Left ventricle myocardium inferior (tissue), 1 donor: ENCODE results near the gene DAB2IP. TPM values are rescaled to one million over a fixed set of nuclear protein-coding genes. Genes with fewer than 3 reads are reported as not detected.
A peak's percentile ranks its signal among the peaks of the same experiment; 100 is the strongest.

Source experiments
- DNase-seq: peaks from one replicate; pipeline ENCODE4 v3.0.0-alpha.2; 2020
- H3K27ac ChIP-seq: fragments of 200-600 bp; replicated peaks from 2 replicates; pipeline ENCODE4 v1.8.0; 2021
- H3K27me3 ChIP-seq: fragments of 200-600 bp; 2 replicates; pipeline ENCODE4 v1.8.0; 2021; ENCODE audit warnings: low read depth
- H3K36me3 ChIP-seq: fragments of 200-600 bp; 2 replicates; pipeline ENCODE4 v1.8.0; 2021
- H3K4me1 ChIP-seq: fragments of 200-600 bp; 2 replicates; pipeline ENCODE4 v1.8.0; 2021
- H3K4me3 ChIP-seq: fragments of 200-600 bp; 2 replicates; pipeline ENCODE4 v1.8.0; 2021; ENCODE audit warnings: mild to moderate bottlenecking, moderate library complexity
- H3K9me3 ChIP-seq: fragments of 200-600 bp; replicated peaks from 2 replicates; pipeline ENCODE4 v1.8.0; 2021
- CTCF ChIP-seq: fragments of 200-600 bp; IDR thresholded peaks from 2 replicates; pipeline ENCODE4 v1.8.0; 2021; ENCODE audit warnings: antibody characterized with exemption, mild to moderate bottlenecking, borderline replicate concordance
- intact Hi-C: fragments of 100-400 bp; cut with micrococcal nuclease; formaldehyde crosslinking; loops from one replicate; pipeline ENCODE4 v1.11.0; 2022
- total RNA-seq: library from RNA; stranded (reverse); fragmentation: NEBNext Ultra II Directional; extraction: Animal tissue kit (Norgen Biotek cat#: 25700); gene quantifications from one replicate; pipeline ENCODE4 v1.2.1, GENCODE V29; 2021
- donor health status: DM: no; HTN: yes; CAD: no; lungs with severe emphysema.

Gene DAB2IP
- total RNA-seq, 1 donor from 2014 or later, result 50.7 TPM

GRCh38 chr9:121772600-121773285 is 121.3 kb downstream of the DAB2IP start:
- intact Hi-C loops, result no loop called here
- TF ChIP-seq CTCF, result no peak
- H3K36me3 ChIP-seq, result peaks cover 98% of the 10 kb centered on the region
- peaks cover 72% of the 10 kb centered on the region for H3K4me1 ChIP-seq
- H3K4me3 ChIP-seq, result no peak overlapping the region
- DNase-seq, result peak; percentile 77
- H3K9me3 ChIP-seq, result no peaks in the 10 kb centered on the region
- no peaks in the 10 kb centered on the region for H3K27me3 ChIP-seq
- peak overlapping the region; percentile 77 for H3K27ac ChIP-seq

- peak; percentile 7 for DNase-seq
- TF ChIP-seq CTCF, result no peak
- H3K9me3 ChIP-seq, result peaks cover 6% of the 10 kb centered on the region
- H3K27me3 ChIP-seq, result no peaks in the 10 kb centered on the region
- intact Hi-C loops, result no loop called here
- H3K4me1 ChIP-seq, result peaks cover 72% of the 10 kb centered on the region
- H3K4me3 ChIP-seq, result no peak overlapping the region
- H3K27ac ChIP-seq, result peak overlapping the region; percentile 77
- peaks cover 98% of the 10 kb centered on the region for H3K36me3 ChIP-seq
These were observed 122.0 kb downstream of the DAB2IP start for GRCh38 chr9:121773286-121773953.

- peak; percentile 11 for DNase-seq
- peak overlapping the region; percentile 8 for H3K27ac ChIP-seq
- intact Hi-C loops, result no loop called here
- peaks cover 6% of the 10 kb centered on the region for H3K9me3 ChIP-seq
- H3K4me3 ChIP-seq, result no peak overlapping the region
- no peak for TF ChIP-seq CTCF
- peaks cover 80% of the 10 kb centered on the region for H3K4me1 ChIP-seq
- H3K27me3 ChIP-seq, result no peaks in the 10 kb centered on the region
- H3K36me3 ChIP-seq, result peaks cover 93% of the 10 kb centered on the region
These were observed 122.7 kb downstream of the DAB2IP start for GRCh38 chr9:121773954-121774714.

DNA sequence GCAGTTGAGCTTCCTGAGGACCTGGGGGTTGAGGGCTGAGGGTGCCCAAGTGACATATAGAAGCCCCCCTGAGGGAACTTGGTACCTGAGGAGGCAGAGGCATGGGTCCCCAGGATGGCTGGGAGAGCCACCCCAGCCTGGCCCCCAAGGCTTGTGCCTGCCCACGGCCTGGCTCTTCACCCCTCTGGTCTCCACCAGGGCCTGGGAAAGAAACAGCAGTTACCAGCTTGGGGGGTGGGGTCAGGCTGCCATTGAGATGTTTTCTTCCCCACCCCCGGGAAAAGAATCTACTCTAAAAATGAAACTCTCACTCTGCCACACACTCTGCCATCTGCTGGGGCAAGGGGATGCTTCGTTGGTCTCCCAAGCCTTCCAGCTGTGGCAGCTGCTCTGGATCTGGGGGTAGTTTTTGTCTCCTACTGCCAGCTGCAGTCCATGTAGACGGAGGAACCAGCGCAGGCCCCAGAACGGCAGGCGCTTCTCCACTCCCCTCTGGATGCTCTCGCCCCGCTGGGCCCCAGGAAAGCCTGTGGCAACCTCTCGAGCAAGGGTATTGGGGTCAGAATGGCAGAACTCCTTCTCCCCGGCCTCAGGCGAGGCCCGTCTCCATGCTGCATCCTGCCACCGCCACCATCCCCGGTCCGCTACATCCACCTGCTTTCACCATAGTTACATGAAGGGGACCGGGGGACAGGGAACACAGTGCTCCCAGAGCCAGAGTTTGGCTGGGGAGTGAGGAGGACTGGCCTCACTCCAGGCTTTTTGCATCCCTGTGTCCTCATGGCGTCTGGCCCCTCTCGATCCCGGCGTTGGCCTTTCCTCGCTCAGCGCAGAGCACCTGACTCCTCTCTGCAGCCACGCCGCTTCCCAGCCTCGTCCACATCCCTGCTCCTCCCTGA is 123.5 kb downstream of the DAB2IP start:
- H3K4me3 ChIP-seq, result no peak overlapping the region
- peaks cover 85% of the 10 kb centered on the region for H3K36me3 ChIP-seq
- TF ChIP-seq CTCF, result no peak
- H3K9me3 ChIP-seq, result peaks cover 6% of the 10 kb centered on the region
- DNase-seq, result peak; percentile 15
- H3K27ac ChIP-seq, result peak overlapping the region; percentile 8
- intact Hi-C loops, result no loop called here
- no peaks in the 10 kb centered on the region for H3K27me3 ChIP-seq
- peaks cover 88% of the 10 kb centered on the region for H3K4me1 ChIP-seq
